Measurements from ENCODE around the gene DMAC2. TPM values are rescaled to one million over a fixed set of nuclear protein-coding genes. Genes with fewer than 3 reads are reported as not detected.

Gene DMAC2
- total and polyA plus RNA-seq, 8 donors: 48.4 to 64.6 (median 58.4) TPM

DNA sequence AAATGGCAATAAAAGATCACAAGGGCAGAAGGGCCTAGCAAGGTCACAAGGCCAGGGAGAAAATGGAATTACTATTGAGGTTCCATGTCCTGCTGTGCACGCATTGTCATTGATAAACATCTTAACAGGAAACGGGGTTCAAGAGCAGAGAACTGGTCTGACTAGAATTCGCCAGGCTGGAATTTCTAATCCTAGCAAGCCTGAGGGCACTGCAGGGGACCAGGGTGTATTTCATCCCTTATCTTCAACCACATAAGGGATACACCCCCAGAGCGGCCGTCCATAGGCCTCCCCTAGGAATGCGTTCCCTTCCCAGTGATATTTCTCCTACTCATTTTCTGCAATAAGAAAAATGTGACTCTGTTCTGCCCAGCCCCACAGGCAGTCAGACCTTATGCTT lies 22.8 kb upstream of the DMAC2 start:
- Histone ChIP-seq H3K27ac (no peak overlapping the region), H3K4me3 (no peak overlapping the region), H3K9me3 (no peaks in the 10 kb centered on the region), H3K36me3 (no peaks in the 10 kb centered on the region), H3K27me3 (peaks cover 4 to 58% of the 10 kb centered on the region in 2 donors), H3K4me1 (no peaks in the 10 kb centered on the region)
- ATAC-seq (no peak), DNase-seq (no peak)
- TF ChIP-seq, protein P1, sequence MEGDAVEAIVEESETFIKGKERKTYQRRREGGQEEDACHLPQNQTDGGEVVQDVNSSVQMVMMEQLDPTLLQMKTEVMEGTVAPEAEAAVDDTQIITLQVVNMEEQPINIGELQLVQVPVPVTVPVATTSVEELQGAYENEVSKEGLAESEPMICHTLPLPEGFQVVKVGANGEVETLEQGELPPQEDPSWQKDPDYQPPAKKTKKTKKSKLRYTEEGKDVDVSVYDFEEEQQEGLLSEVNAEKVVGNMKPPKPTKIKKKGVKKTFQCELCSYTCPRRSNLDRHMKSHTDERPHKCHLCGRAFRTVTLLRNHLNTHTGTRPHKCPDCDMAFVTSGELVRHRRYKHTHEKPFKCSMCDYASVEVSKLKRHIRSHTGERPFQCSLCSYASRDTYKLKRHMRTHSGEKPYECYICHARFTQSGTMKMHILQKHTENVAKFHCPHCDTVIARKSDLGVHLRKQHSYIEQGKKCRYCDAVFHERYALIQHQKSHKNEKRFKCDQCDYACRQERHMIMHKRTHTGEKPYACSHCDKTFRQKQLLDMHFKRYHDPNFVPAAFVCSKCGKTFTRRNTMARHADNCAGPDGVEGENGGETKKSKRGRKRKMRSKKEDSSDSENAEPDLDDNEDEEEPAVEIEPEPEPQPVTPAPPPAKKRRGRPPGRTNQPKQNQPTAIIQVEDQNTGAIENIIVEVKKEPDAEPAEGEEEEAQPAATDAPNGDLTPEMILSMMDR (IDR thresholded peaks at IDR 0.05): no peak
- intact Hi-C loops (cut with DNase I): no loop called here

DNA sequence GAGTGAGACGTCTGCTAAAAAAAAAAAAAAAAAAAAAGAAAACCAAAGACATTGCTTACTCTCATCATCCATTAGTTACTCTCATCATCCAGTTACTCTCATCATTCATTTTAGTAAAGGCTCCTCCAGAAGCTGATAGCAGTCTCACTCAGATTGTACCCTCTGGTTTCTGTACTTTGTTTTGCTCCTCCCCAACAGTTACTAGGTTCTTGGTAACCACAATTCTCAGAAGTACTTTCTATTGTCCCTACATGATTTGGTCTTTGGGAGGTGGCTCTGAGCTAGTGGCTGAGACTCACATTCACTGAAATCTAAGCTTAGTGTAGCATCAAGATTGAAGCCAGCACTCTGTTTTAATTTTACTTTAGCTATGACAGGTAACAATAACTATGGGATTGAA lies 17.5 kb upstream of the DMAC2 start:
- ATAC-seq: no peak
- Histone ChIP-seq H3K9me3 (no peaks in the 10 kb centered on the region), H3K4me1 (peaks cover 5 to 16% of the 10 kb centered on the region in 2 donors), H3K27me3 (peaks cover 0 to 39% of the 10 kb centered on the region in 2 donors), H3K4me3 (no peak overlapping the region), H3K36me3 (no peaks in the 10 kb centered on the region), H3K27ac (peak overlapping the region; percentile 19 to 24)
- TF ChIP-seq, protein P1 (IDR thresholded peaks at IDR 0.05): no peak
- no peak for DNase-seq
- intact Hi-C loops (cut with DNase I): loop anchor here in 1 of 2 donors (10.0 kb wide), 1 partner anchor 78 kb away; no protein-coding TSS in a partner anchor

DNA sequence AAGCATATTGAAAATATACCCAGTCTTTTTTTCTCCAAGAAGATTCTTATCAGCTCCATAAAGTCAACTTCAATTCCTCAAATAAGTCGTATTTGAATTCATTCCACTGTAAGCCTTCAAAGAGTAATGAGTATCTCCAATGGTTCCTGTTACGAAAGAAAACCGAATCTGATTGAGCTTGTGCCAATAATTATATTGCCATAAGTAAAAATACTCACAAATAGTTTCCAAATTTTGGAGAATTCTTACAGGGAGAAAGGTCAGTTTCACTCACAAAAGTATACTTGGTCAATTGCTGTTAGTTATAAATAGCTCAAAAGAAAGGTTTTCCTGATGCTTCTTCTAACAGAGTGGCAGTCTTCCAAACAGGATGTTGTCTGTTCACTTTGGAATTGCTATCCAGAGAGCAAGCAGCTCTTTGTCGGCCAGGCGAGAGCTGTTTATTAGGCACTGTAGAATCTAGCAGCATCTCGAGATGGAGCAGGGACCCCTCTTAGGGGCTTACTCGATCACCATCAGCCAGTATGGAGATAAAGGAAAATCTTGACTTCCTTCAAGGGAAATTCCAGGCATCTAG lies 16.7 kb upstream of the DMAC2 start:
- no peaks in the 10 kb centered on the region for H3K9me3 ChIP-seq
- intact Hi-C loops (cut with DNase I): loop anchor here in 1 of 2 donors (10.0 kb wide), 1 partner anchor 78 kb away; no protein-coding TSS in a partner anchor
- ATAC-seq: peak; percentile 39
- H3K4me3 ChIP-seq: no peak overlapping the region
- H3K27ac ChIP-seq: peak overlapping the region; percentile 24 to 36
- peak in 1 of 4 donors; percentile 53 for DNase-seq
- no peaks in the 10 kb centered on the region for H3K36me3 ChIP-seq
- H3K4me1 ChIP-seq: peaks cover 5 to 16% of the 10 kb centered on the region in 2 donors
- H3K27me3 ChIP-seq: peaks cover 0 to 36% of the 10 kb centered on the region in 2 donors
- TF ChIP-seq, protein P1 (IDR thresholded peaks at IDR 0.05): no peak

DNA sequence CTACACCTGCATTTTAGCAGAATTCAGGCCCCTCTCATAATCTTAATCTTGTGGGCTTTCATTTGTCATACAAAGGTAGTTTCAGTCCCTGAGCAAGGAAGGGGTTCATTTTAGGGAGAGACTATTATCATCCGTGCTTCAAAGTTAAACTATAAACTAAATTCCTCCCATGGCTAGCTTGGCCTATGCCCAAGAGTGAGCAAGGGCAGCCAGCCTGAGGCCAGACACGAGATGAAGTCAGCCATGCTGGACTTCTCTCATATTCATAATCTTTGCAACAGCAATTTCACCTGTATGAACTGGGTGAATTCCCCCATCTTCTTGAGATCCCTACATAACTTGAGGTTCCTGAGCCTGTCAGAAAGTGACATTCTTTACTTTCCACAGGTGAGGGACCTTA lies 16.2 kb upstream of the DMAC2 start:
- no peaks in the 10 kb centered on the region for H3K9me3 ChIP-seq
- intact Hi-C loops (cut with DNase I): loop anchor here in 1 of 2 donors (10.0 kb wide), 1 partner anchor 79 kb away; no protein-coding TSS in a partner anchor
- peaks cover 5 to 16% of the 10 kb centered on the region in 2 donors for H3K4me1 ChIP-seq
- TF ChIP-seq, protein P1 (IDR thresholded peaks at IDR 0.05): no peak
- H3K27ac ChIP-seq: peak overlapping the region; percentile 0 to 36
- DNase-seq (no peak), ATAC-seq (no peak)
- no peak overlapping the region for H3K4me3 ChIP-seq
- peaks cover 0 to 31% of the 10 kb centered on the region in 2 donors for H3K27me3 ChIP-seq
- no peaks in the 10 kb centered on the region for H3K36me3 ChIP-seq

DNA sequence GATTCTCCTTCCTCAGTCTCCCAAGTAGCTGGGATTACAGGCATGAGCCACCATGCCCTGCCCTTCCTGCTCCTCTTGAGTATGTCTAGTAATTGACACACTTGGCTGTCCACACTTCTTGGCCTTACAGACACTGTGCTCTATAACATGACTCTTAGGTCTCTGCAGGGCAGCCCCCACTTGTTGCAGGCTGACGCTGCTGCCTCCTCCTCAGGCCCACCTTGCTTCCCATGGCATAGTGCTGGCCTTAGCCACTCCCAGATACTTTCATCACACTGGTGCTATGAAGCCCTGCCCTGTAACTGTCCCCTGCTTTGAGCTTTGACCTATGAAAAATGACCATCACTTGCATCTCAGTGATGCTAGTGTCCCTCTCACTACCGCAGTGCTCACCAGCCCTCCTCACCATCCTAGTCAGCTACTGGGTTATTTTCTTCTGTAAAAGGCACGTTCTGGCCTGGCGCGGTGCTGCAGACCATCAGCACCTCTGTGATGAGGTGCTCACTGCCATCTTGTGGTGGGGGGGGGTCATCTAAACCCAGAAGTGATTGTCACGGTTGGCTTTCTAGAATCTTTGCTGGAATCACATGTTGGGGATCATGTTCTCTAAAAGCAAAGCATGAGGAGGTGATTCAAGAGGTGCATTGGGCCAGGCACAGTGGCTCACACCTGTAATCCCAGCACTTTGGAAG lies 13.0 kb upstream of the DMAC2 start:
- intact Hi-C loops (cut with DNase I): loop anchor here in 1 of 2 donors (10.0 kb wide), 1 partner anchor 82 kb away; no protein-coding TSS in a partner anchor
- Histone ChIP-seq H3K27me3 (peaks cover 0 to 19% of the 10 kb centered on the region in 2 donors), H3K9me3 (no peaks in the 10 kb centered on the region), H3K4me3 (no peak overlapping the region), H3K4me1 (peaks cover 8 to 30% of the 10 kb centered on the region in 2 donors), H3K27ac (no peak overlapping the region), H3K36me3 (no peaks in the 10 kb centered on the region)
- ATAC-seq (no peak), DNase-seq (no peak)
- TF ChIP-seq, protein P1 (IDR thresholded peaks at IDR 0.05): no peak
